ENCODE data around the gene RPAP3.
A peak's percentile ranks its signal among the peaks of the same experiment; 100 is the strongest.

GRCh38 chr12:47686645-47687240, 19.1 kb downstream of the RPAP3 start:
- TF ChIP-seq CTCF (IDR thresholded peaks at IDR 0.05; ENCODE audit: insufficient read depth, low read length, poor library complexity, severe bottlenecking) (peak; percentile 24), EZH2phosphoT487 (conservative IDR thresholded peaks at IDR 0.05; ENCODE audit: low read length) (no peak)
